ACHN (cell line): ENCODE data around the gene L2HGDH.
A peak's percentile ranks its signal among the peaks of the same experiment; 100 is the strongest.

Experiments used
- DNase-seq: peaks from one replicate; pipeline ENCODE4 v3.0.0-alpha.2; 2015
- in situ Hi-C: cut with HindIII; loops from 2 replicates; pipeline ENCODE4 v1.10.0; 2017; ENCODE audit warnings: low sequenced_read_pairs, low pct_ligation_motif_present, low pct_unique_long_range_greater_than_20kb

L2HGDH gene

DNA sequence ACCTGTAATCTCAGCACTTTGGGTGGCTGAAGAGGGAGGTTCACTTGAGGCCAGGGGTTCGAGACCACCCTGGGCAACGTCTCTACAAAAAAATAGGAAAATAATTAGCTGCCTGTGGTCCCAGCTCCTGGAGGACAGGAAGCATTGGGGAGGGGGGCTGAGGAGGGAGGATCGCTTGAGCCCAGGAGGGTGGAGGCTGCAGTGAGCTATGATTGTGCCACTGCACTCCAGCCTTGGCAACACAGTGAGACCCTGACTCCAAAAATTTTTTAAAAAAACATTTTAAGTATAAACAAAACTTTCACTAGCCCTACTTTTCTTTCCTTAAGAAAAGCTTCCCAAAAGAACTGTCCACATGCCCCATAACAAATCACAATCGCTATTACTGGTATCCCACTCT, 1.6 kb downstream of the L2HGDH start:
- in situ Hi-C loops, result no loop called here

DNA sequence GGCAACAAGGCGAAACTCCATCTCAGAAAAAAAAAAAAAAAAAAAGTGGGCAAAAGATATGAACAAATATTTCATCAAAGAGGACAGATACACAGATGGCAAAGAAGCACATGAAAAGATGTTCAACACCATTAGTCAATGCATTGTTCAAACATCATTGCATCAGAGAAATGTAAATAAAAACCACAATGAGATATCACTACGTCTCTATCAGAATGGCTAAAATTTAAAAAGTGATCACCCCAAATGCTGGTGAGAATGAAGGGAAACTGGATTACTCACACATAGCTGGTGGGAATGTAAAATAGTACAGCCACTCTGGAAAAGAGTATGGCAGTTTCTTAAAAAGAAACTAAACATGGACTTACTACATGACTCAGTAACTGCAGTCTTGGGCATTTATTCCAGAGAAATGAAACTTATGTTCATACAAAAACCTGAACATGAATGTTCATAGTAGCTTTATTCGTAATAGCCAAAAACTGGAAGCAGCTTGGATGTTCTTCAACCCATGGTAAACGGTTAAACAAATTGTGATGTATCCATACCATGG, 3.6 kb downstream of the L2HGDH start:
- in situ Hi-C loops, result no loop called here
- DNase-seq, result no peak

More for the DNA sequence above, 1.6 kb downstream of the L2HGDH start:
- DNase-seq, result no peak

DNA sequence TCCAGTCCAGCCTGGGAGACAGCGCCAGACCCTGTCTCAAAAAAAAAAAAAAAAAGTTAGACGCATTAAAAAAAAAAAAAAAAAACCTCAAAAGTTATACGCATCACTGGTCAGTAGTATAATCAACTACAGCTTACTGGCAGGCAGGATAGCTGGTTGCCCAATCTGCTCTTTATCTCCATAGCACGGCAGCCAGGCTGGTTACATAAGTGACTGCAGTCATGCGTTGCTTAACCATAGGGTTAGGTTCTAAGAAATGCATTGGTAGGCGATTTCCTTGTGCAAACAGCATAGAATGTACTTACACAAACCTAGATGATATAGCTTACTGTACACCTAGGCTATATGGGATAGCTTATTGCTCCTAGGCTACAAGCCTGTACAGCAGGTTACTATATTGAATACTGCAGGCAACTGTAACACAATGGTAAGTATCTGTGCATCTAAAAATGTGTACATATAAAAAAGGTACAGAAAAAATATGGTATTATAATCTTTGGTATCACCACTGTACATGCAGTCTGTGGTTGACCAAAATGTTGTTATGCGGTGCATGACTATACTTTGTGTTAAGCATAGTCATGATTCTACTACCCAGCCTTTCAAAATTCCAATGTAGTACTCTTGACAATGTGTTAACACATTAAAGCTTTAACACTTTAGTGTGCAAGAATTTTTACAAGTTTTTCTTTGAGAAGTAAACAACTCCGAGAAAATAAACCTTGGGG, 8.1 kb downstream of the L2HGDH start:
- in situ Hi-C loops, result no loop called here
- peak; percentile 86 for DNase-seq

DNA sequence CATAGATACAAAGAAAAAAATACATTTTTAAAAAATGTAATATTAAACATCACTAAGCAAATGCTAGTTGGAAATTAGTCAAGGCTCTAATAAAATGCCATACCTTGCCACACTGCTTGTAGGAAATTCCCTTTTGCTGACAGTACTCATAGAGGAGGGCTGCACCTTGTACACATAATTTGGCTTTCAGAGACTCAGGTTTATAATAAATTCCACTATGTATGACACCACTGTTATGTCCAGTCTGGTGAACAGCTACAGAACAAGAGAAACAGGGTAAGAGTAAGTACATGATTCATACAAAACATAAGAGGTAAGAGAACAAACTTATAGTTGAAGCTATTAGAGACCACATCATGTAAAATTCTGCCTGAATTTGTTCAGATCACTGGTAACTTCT, 10.1 kb downstream of the L2HGDH start:
- in situ Hi-C loops, result no loop called here

DNA sequence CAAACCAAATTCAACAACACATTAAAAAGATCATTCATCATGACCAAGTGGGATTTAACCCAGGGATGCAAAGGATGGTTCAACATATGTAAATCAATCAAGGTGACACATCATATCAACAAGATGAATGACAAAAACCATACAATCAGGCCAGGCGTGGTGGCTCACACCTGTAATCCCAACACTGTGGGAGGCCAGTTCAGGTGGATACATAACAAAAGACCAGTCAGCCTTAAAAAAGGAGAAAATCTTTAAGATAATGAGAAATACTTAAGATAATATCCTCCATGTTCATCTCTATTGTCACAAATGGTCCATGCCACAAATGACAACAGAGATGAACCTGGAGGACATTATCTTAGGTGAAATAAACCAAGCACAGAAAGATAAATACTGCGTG, 12.4 kb downstream of the L2HGDH start:
- DNase-seq, result no peak
- in situ Hi-C loops, result no loop called here

More for the DNA sequence above, 10.1 kb downstream of the L2HGDH start:
- no peak for DNase-seq

DNA sequence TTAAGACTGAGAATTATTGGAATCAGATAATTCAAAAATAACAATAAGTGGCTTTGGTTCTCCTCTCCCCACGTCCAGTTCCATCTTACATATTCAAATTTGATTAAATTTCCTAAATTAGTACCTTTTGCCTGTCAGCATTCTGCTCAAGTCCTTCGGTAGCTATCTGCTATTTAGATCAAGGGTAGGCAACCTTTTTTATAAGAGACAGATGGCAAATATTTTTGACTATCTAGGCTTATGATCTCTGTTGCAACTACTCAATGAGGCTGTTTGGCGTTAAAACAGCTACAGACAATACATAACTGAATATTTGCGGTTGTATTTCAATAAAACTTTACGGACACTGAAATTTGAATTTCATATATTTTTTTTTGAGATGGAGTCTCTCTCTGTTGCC, 21.7 kb downstream of the L2HGDH start:
- no peak for DNase-seq
- in situ Hi-C loops, result no loop called here

DNA sequence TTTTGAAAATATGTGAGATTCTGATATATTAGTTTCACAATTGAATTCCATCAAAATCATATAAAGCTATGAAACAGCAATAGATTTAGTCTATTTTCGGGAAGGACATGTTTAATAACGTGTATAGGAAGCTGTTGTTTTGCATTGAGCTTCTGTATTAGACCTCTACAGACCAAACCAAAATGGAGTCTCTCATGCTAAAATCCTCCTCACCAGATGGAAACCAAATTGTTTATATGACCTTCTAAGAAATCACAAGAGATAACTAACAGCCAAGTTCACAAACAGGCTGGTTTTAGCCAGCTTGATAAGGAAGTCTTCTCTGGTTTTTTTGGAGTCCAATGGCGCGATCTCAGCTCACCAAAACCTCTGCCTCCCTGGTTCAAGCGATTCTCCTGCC, 23.9 kb downstream of the L2HGDH start:
- in situ Hi-C loops, result no loop called here
- no peak for DNase-seq

DNA sequence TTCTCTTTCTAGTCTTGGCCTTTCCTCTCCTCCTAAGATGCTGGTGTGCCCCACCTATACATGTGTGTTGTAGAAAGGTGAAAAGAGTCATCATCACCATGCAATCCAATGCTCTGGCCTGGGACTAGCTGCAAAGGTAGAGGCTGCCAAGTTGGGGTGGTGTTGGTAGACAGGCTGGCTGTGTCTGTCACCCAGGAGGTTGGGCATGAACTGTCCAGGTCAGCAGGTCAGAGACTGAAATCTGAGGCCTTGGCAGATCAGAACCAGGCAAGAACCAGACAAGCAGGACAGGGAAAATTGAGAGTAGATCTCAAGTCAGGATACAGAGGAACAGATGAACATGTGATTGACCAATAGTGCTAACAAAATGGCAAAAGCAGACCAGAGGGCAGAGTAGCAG, 26.2 kb downstream of the L2HGDH start:
- in situ Hi-C loops, result no loop called here
- no peak for DNase-seq

DNA sequence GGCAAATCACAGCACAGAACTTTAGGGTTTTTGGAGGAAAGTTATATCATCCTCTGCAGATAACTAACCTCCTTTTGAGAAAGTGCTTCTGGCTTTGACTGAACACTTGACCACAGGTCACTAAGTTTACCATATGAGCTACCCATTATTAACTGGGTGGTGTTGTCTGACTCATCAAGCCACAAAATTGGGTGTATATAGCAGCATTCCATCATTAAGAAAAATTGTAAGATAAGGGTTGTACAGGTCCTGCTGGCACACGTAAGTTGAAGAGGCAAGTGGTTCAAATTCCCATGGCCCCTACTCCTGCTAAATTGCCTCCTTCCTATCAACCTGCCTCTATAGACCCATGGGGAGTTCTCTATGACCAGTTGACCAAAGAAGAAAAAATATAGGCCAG, 39.5 kb downstream of the L2HGDH start:
- DNase-seq, result no peak
- in situ Hi-C loops, result no loop called here

DNA sequence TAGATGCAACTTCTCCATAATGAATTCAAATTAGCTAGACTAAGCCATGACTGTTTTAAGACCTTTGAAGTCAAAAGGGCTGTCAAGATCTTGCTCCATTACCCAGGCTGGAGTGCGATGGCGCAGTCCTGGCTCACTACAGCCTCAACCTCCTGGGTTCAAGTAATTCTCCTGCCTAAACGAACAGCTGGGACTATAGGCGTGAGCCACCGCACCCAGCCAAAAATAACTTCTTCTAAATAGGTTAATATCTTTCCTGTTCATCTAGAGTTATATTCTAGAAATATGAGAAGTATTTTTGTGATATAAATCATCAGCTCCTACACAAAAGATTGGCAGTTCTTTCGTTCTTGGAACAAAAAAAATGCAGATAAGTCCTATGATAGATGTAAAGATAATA, 41.1 kb downstream of the L2HGDH start:
- in situ Hi-C loops, result no loop called here
- no peak for DNase-seq

DNA sequence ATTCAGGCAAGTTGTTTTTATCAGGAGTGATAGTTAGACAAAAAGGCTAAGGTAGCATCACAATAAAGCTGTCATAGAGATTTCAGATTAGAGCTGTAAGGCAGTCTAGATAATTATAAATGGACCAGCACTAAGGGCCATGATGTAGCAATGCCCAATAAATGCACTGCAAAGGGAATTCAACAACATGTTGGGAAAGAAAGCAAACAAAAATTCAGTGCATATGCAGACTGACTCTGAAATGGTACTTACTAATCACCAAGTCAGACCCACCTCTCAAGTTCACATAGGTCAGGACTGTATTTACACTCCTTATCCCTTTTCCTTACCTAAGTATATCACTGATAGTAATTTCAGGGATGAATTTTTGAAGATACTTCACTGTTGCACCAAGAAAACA, 47.0 kb downstream of the L2HGDH start:
- in situ Hi-C loops, result no loop called here

DNA sequence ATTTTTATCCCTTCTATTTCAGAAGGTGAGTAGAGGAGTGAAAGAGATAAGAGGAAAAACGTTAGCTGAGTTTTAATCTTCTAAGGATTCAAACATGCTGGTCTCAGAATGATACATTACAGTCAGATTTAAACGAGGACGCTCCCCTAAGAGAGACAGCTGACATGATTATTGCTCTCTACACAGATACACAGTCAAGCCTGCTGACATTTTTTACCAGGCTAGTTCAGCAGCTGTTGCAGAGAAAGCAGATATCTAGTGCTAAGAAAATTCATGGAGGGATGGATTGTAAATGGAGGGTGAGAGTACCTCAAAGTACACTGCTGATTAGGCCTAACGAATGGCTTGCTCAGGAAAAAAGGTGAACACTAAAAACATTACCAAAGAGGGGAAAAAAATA, 48.7 kb downstream of the L2HGDH start:
- in situ Hi-C loops, result no loop called here
- no peak for DNase-seq

More for the DNA sequence above, 47.0 kb downstream of the L2HGDH start:
- DNase-seq, result no peak

DNA sequence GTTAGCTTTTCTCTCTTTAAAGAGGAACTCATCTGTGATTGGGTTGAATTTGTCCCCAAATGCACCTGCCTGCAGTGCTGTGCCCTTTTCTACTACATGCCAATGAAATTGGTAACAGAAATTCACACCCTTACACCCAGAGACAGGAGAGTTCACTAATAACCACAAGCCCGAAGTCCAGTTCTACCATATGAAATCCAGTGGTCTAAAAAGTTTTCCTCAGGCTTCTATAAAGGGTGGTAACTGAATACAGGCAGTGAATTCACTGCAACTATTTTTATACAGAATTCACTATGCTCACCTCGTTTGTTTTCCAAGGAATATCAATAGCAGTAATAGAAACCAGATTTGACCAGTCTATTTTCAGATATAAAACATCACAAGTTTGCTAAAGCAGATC, 49.2 kb downstream of the L2HGDH start:
- in situ Hi-C loops, result no loop called here
- DNase-seq, result no peak

DNA sequence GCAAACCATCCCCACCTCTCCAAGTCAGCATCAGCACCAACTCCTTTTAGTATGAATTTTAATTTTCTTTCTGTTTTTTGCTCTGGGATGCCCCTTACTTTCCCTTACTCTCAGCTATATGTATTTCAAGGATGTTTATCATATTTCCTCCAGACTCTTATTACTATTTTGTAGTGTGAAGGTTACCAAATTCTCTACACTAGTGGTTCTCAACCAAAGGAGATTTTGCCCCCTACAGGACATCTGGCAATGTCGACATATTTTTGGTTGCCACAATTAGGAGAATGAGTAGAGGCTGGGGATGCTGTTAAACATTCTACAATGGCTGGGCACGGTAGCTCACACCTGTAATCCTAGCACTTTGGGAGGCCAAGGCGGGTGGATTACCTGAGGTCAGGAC, 51.5 kb downstream of the L2HGDH start:
- in situ Hi-C loops, result no loop called here
- peak; percentile 35 for DNase-seq

DNA sequence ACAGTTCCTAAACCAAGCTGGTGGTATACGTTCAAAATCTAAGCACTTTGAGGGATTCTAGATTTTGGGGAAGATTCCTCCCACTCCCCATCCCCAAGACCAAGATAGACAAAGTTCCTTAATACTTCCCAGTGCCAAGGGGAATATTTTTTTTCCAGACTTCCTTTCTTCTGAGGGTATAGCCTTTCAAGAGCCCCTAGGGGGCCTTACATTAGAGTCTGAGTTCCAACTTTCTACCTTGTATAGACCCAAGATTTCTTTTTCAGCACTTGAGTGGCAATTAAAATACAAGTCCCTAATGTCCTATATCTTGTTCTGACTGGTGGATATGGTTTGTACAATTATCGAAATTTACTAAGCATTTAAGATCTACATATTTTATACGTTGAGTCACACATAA, 52.0 kb downstream of the L2HGDH start:
- in situ Hi-C loops, result no loop called here
- DNase-seq, result no peak

DNA sequence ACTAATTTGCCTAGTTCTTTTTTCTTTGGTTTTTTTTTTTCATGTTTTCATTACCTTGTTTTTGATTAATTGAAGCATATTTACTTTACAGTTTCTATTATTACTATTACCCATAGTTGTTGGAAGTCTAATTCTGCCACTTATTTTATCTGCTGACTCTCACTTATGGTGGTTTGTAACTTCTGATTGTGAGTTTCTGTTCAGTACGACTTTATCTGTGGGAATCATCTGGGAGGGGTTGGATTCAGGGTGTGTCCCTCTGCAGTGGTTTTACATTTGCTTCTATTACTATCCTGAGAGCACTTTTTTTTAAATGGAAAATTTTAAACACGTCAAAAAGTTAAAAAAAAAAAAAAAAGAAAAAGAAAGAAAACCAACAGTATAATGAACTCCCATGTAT, 54.3 kb downstream of the L2HGDH start:
- in situ Hi-C loops, result no loop called here
- no peak for DNase-seq

DNA sequence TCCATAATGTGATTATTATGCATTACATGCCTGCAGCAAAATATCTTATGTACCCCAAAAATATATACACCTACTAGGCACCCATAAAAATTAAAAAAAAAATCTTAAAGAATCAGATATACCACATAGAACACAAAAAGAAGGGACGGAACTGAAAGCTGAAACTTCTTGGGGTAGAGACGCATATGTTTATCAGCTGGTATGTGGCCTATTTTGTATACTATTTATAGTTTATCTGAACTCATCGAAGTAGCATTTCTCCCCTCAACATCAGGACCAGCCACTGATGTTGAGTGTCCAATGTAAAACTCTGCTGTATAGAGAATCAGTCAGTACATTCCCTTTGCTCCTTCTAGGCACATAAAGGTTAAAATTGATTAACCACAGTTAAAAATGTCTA, 57.8 kb downstream of the L2HGDH start:
- in situ Hi-C loops, result no loop called here
- DNase-seq, result no peak

DNA sequence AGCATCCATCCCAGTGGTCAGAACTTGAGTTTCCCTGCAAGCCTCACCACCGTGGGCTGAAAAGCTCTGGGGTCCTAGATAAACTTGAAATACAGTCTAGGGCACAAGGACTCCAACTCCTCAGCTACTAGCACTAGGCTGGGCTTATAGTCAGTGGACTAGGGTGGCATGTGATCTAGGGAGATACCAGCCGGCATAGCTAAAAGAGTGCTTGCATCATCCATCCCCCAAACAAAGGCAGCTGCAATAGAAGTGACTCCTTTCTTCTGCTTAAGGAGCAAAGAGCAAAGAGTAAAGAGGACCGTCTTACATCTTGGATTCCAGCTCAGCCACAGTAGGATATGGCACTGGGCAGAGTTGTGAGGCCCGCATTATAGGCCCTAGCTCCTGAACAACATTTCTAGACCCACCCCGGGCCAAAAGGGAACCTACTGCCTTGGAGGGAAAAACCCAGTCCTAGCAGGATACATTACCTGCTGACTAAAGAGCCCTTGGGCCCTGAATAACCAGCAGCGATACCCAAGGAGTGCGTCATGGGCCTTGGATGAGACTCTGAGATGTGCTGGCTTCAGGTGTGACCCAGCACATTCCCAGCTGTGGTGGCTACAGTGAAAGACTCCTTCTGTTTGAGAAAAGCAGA, 62.8 kb downstream of the L2HGDH start:
- no peak for DNase-seq
- in situ Hi-C loops, result no loop called here

DNA sequence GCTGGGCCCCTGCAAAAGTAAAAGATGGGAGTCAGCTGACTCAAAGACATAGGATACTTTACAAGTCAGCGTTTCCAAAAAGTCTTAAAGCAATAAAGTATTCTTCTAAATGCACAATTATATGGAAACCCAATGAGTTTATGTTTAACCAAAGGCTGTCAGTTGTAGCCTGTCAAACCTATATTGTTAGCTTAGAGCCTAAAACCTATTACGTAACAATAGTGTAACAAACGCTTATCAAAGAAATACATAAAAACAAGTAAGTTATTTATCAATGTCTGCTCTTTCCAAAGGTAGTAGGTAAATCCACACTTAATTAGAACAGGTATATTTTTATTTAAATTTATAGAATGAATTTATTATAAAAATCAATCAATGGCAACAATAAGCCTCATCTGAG, 64.8 kb downstream of the L2HGDH start:
- in situ Hi-C loops, result no loop called here
- DNase-seq, result no peak
